ENCODE results near the gene LRSAM1. TPM values are rescaled to one million over a fixed set of nuclear protein-coding genes. Genes with fewer than 3 reads are reported as not detected.
A peak's percentile ranks its signal among the peaks of the same experiment; 100 is the strongest.

LRSAM1 gene
- total and polyA plus RNA-seq, 3 donors from 2014 or later: 9.9 to 22.0 (median 20.5) TPM

- no peak overlapping the region for H3K4me3 ChIP-seq
- WGBS, 2 donors: 60 to 62% methylated on average over 3 to 6 of the region's 6 CpGs
- TF ChIP-seq, protein P1, sequence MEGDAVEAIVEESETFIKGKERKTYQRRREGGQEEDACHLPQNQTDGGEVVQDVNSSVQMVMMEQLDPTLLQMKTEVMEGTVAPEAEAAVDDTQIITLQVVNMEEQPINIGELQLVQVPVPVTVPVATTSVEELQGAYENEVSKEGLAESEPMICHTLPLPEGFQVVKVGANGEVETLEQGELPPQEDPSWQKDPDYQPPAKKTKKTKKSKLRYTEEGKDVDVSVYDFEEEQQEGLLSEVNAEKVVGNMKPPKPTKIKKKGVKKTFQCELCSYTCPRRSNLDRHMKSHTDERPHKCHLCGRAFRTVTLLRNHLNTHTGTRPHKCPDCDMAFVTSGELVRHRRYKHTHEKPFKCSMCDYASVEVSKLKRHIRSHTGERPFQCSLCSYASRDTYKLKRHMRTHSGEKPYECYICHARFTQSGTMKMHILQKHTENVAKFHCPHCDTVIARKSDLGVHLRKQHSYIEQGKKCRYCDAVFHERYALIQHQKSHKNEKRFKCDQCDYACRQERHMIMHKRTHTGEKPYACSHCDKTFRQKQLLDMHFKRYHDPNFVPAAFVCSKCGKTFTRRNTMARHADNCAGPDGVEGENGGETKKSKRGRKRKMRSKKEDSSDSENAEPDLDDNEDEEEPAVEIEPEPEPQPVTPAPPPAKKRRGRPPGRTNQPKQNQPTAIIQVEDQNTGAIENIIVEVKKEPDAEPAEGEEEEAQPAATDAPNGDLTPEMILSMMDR (IDR thresholded peaks at IDR 0.05): no peak
- TF ChIP-seq POLR2A (IDR thresholded peaks at IDR 0.05): no peak
- no peaks in the 10 kb centered on the region for H3K36me3 ChIP-seq (ENCODE audit: low read depth, missing control alignments)
- H3K9me3 ChIP-seq: no peaks in the 10 kb centered on the region
- no peak for DNase-seq
- H3K27me3 ChIP-seq: no peaks in the 10 kb centered on the region
- H3K4me1 ChIP-seq: peaks cover 37% of the 10 kb centered on the region
- intact Hi-C loops (cut with DNase I; ENCODE audit: low total_unique reads): no loop called here
- H3K27ac ChIP-seq: peak overlapping the region; percentile 69 to 80
These were observed 84.1 kb downstream of the LRSAM1 start for GRCh38 chr9:127535396-127535795.

DNA sequence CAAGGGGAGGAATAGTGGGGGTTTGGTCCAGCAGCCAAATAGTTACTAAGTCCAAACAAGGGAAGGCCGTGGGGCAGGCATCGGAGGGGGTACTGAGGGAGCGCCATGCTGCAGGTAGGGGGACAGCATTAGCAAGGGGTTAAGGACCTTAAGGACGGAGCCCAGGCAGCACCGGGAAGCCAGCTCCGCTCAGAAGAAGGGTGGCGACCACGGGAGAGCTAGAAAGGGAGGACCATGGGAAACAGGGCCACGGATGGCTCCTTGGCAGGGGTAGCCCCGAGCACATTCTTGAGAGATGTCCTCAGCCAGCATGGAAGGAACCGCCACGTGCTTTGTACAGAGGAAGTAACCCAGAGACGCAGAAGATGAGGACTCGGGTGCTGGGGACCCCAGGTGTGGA lies 84.5 kb downstream of the LRSAM1 start:
- no peak for TF ChIP-seq POLR2A (IDR thresholded peaks at IDR 0.05)
- TF ChIP-seq, protein P1 (IDR thresholded peaks at IDR 0.05): no peak
- Histone ChIP-seq H3K27me3 (no peaks in the 10 kb centered on the region), H3K4me3 (no peak overlapping the region), H3K9me3 (no peaks in the 10 kb centered on the region), H3K36me3 (ENCODE audit: low read depth, missing control alignments) (no peaks in the 10 kb centered on the region), H3K27ac (peak overlapping the region; percentile 69 to 80), H3K4me1 (peaks cover 41% of the 10 kb centered on the region)
- intact Hi-C loops (cut with DNase I; ENCODE audit: low total_unique reads): no loop called here
- 57 to 61% methylated on average over 14 of the region's 14 CpGs for WGBS, 2 donors
- no peak for DNase-seq

- TF ChIP-seq, protein P1 (IDR thresholded peaks at IDR 0.05): no peak
- TF ChIP-seq POLR2A (IDR thresholded peaks at IDR 0.05): no peak
- Histone ChIP-seq H3K4me1 (peaks cover 48% of the 10 kb centered on the region), H3K9me3 (no peaks in the 10 kb centered on the region), H3K27me3 (no peaks in the 10 kb centered on the region), H3K27ac (peak overlapping the region in 1 of 2 donors; percentile 80), H3K36me3 (ENCODE audit: low read depth, missing control alignments) (no peaks in the 10 kb centered on the region), H3K4me3 (no peak overlapping the region)
- WGBS, 2 donors: 82 to 88% methylated on average over 8 of the region's 8 CpGs
- no peak for DNase-seq
- intact Hi-C loops (cut with DNase I; ENCODE audit: low total_unique reads): no loop called here
These were observed 85.2 kb downstream of the LRSAM1 start for GRCh38 chr9:127536499-127536898.

- peaks cover 53% of the 10 kb centered on the region for H3K4me1 ChIP-seq
- TF ChIP-seq, protein P1 (IDR thresholded peaks at IDR 0.05): no peak
- TF ChIP-seq POLR2A (IDR thresholded peaks at IDR 0.05): no peak
- no peaks in the 10 kb centered on the region for H3K9me3 ChIP-seq
- no peak overlapping the region for H3K4me3 ChIP-seq
- peak overlapping the region in 1 of 2 donors; percentile 80 for H3K27ac ChIP-seq
- intact Hi-C loops (cut with DNase I; ENCODE audit: low total_unique reads): no loop called here
- H3K27me3 ChIP-seq: no peaks in the 10 kb centered on the region
- no peaks in the 10 kb centered on the region for H3K36me3 ChIP-seq (ENCODE audit: low read depth, missing control alignments)
- DNase-seq: no peak
- 50 to 54% methylated on average over 7 to 8 of the region's 8 CpGs for WGBS, 2 donors
These were observed 85.7 kb downstream of the LRSAM1 start for GRCh38 chr9:127537014-127537413.

- no peaks in the 10 kb centered on the region for H3K9me3 ChIP-seq
- H3K36me3 ChIP-seq (ENCODE audit: low read depth, missing control alignments): no peaks in the 10 kb centered on the region
- H3K4me1 ChIP-seq: peaks cover 61% of the 10 kb centered on the region
- peak overlapping the region; percentile 18 to 80 for H3K27ac ChIP-seq
- WGBS, 2 donors: 87% methylated on average over 3 of the region's 3 CpGs; no CpG with 5 or more reads in 1 of the 2 donors
- intact Hi-C loops (cut with DNase I; ENCODE audit: low total_unique reads): no loop called here
- no peaks in the 10 kb centered on the region for H3K27me3 ChIP-seq
- DNase-seq: no peak
- no peak overlapping the region for H3K4me3 ChIP-seq
- no peak for TF ChIP-seq POLR2A (IDR thresholded peaks at IDR 0.05)
These were observed 86.5 kb downstream of the LRSAM1 start for GRCh38 chr9:127537792-127538191.

Measured in testis (tissue), 3 donors.